Smooth muscle cell of trachea (primary cell): Measurements from ENCODE around the gene SLC9A9. TPM values are rescaled to one million over a fixed set of nuclear protein-coding genes. Genes with fewer than 3 reads are reported as not detected.

Source experiments
- total RNA-seq: library from RNA; depleted of rRNA; stranded (reverse); fragments of >200 nt; gene quantifications from 2 replicates; pipeline ENCODE4 v1.2.1, GENCODE V29; 2014

Gene SLC9A9
- total RNA-seq, result 46.1 and 59.9 TPM in 2 replicates

DNA sequence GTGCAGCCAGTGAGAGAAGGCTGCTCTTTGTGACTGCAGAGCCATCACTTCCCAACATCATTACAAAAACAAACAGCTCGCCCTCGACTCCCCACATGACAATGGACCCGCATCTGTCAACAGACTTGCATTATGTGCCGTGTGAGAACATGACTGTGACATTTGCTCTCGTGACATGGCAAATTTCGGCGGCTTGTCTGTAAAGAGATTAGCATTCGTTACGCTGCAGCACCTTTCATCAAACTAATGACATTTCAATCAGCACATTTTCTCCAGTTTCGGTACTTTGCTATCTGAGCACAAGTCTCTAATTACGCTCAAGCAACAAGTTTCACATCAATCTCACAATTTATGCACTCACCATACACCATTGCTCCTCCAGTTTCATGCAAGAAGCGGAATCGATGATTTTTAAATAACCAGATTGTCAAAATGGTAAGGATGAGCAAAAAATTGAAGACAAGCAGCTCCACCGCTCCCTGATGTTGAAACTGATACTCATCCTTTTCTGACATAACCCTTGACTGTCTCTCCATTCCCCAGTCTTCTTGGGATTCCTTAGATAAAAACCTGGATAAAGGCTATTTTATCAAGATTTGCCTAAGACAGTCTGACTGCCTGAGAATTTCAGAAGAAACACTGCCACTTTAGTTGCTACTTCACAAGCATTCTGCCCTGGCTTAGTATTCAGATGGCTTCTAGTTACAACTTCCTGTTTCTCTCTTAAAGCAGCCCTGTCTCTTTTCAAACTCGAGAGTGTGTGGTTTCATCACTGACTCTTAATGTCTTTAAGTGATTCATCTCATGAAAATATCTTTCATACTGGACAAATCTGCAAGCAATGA is at the start of gene SLC9A9:
Gene SLC9A9, minus strand, starts transcription at position 682 of the 845 bp plus-strand sequence. Its CDS starts 146 bp downstream, at position 536.

Other genes with a start within 250 kb of the SLC9A9 start
- 58.2 and 93.1 TPM in 2 replicates for gene DIPK2A, start 123.4 kb upstream of the SLC9A9 start, total RNA-seq